NCI-H2107 (cell line): ENCODE data around the gene PRAMEF10.
"Not testable (repeated sequence)": the region's sequence is repeated elsewhere in the genome, so short reads cannot be mapped to it uniquely, and the experiment has no call there.

Source experiments
- DNase-seq: peaks from one replicate; lab custom pipeline; 2025; lab: John Stamatoyannopoulos, UW

Gene PRAMEF10

GRCh38 chr1:12898170-12898569 is at the start of gene PRAMEF10:
PRAMEF10 (minus strand) TSS chr1:12898270; CDS start chr1:12895847, 2,423 bp downstream.
- DNase-seq: not testable (repeated sequence)

- DNase-seq: not testable (repeated sequence)
These were observed 49.4 kb upstream of the PRAMEF10 start, which contains the start of gene PRAMEF6 for GRCh38 chr1:12947480-12947879. PRAMEF6 (minus strand) TSS chr1:12947580; CDS start chr1:12942518, 5,062 bp downstream.

GRCh38 chr1:12924368-12924767 is 26.3 kb upstream of the PRAMEF10 start:
- not testable (repeated sequence) for DNase-seq

- not testable (repeated sequence) for DNase-seq
These were observed 23.7 kb upstream of the PRAMEF10 start for GRCh38 chr1:12921749-12922148.

GRCh38 chr1:12916310-12916709 is 18.2 kb upstream of the PRAMEF10 start, which contains the start of gene PRAMEF7:
PRAMEF7 (plus strand) TSS chr1:12916610; CDS start chr1:12917693, 1,083 bp downstream.
- not testable (repeated sequence) for DNase-seq

GRCh38 chr1:12903793-12904572 is 5.9 kb upstream of the PRAMEF10 start:
- DNase-seq: not testable (repeated sequence)

GRCh38 chr1:12899186-12899585 is 1.1 kb upstream of the PRAMEF10 start:
- DNase-seq: not testable (repeated sequence)

GRCh38 chr1:12886101-12886500 is 12.0 kb downstream of the PRAMEF10 start, which contains the start of gene PRAMEF4:
PRAMEF4 (minus strand) TSS chr1:12886201; CDS start chr1:12883394, 2,807 bp downstream.
- DNase-seq: not testable (repeated sequence)

GRCh38 chr1:12878453-12878852 is 19.6 kb downstream of the PRAMEF10 start:
- DNase-seq: not testable (repeated sequence)

GRCh38 chr1:12863131-12863880 is 34.8 kb downstream of the PRAMEF10 start:
- not testable (repeated sequence) for DNase-seq

- DNase-seq: not testable (repeated sequence)
These were observed 41.3 kb downstream of the PRAMEF10 start, which contains the start of gene PRAMEF2 for GRCh38 chr1:12856786-12857185. PRAMEF2 (plus strand) TSS chr1:12857086; CDS start chr1:12859010, 1,924 bp downstream.

- no peak for DNase-seq
These were observed 46.3 kb downstream of the PRAMEF10 start for GRCh38 chr1:12851779-12852178.

GRCh38 chr1:12848620-12849019 is 49.5 kb downstream of the PRAMEF10 start, which contains the start of gene HNRNPCL1:
HNRNPCL1 (minus strand) TSS chr1:12848720; CDS start chr1:12848289, 431 bp downstream.
- DNase-seq: not testable (repeated sequence)
